HepG2 (cell line): ENCODE data around the gene PCSK7. TPM values are rescaled to one million over a fixed set of nuclear protein-coding genes. Genes with fewer than 3 reads are reported as not detected.

Source experiments
- ATAC-seq: fragments of 200-7000 bp; cut with Tn5 transposase; 3 replicates; pipeline ENCODE4 v1.9.1; 2020; ENCODE audit warnings: mild to moderate bottlenecking, moderate library complexity
- BruUV-seq: library from RNA; stranded (reverse); fragments of 400-500 nt; replicated peaks from 2 replicates; lab custom pipeline; 2021; lab: Mats Ljungman, UMichigan
- CTCF ChIA-PET: fragments of 300-600 bp; formaldehyde crosslinking; extraction: SDS; loops from one replicate; lab custom pipeline; 2021; ENCODE audit warnings: low total read pairs, inconsistent platforms, low intra/inter-chr PET ratio; lab: Yijun Ruan, JAX
- POLR2A ChIA-PET: fragments of 350-600 bp; sonication (Branson Sonifier 250); formaldehyde crosslinking; loops from one replicate; lab custom pipeline; 2020; ENCODE audit warnings: antibody characterized with exemption, inconsistent platforms; lab: Yijun Ruan, JAX
- DNase-seq: peaks from one replicate; pipeline ENCODE4 v3.0.0-alpha.2; 2015; ENCODE audit warnings: low spot score
- FAIRE-seq: peaks from 3 replicates; lab custom pipeline; 2011; peaks lifted over from hg19 to GRCh38; lab: Jason Lieb, UNC
- H2AFZ ChIP-seq: one replicate; pipeline ENCODE4 v1.6.1; 2011; ENCODE audit warnings: low read length, inconsistent platforms
- H3K27ac ChIP-seq: fragments of 300-600 bp; 3 replicates; pipeline ENCODE4 v1.8.0; 2011; ENCODE audit warnings: mixed run types, mild to moderate bottlenecking, mixed read lengths, low read length, inconsistent platforms; ENCODE audit not compliant: insufficient read depth; ENCODE audit errors: extremely low read length
- H3K27me3 ChIP-seq, 2 experiments: fragments of 200-600 bp in 1 of 2; 2 replicates in 1 of 2; 3 replicates in 1 of 2; pipeline versions ENCODE4 v1.6.0 to v1.8.0; 2011; ENCODE audit warnings: low read length in 2 of 2, mild to moderate bottlenecking in 2 of 2, moderate library complexity in 2 of 2, inconsistent platforms in 1 of 2; ENCODE audit not compliant: insufficient read depth in 2 of 2, control insufficient read depth in 1 of 2
- H3K36me3 ChIP-seq, 2 experiments: fragments of 200-600 bp in 1 of 2; replicated peaks in 1 of 2; 2 replicates in 1 of 2; 3 replicates in 1 of 2; pipeline versions ENCODE4 v1.5.1 to v1.8.0; 2011; ENCODE audit warnings: low read length in 2 of 2, inconsistent platforms in 1 of 2; ENCODE audit not compliant: insufficient read depth in 2 of 2, control insufficient read depth in 1 of 2
- H3K4me1 ChIP-seq: 2 replicates; pipeline ENCODE4 v1.5.1; 2012; ENCODE audit warnings: low read length, inconsistent platforms; ENCODE audit not compliant: insufficient read depth
- H3K4me2 ChIP-seq: 2 replicates; pipeline ENCODE4 v1.6.0; 2011; ENCODE audit warnings: low read depth, low read length, inconsistent platforms
- H3K4me3 ChIP-seq, 3 experiments: fragments of 200-600 bp in 1 of 3; sonication (generic), shearing (Covaris generic) in 1 of 3; replicated peaks in 1 of 3; 2 replicates each; pipeline ENCODE4 v1.5.1; 2011 to 2016; ENCODE audit warnings: low read length in 3 of 3, inconsistent platforms in 2 of 3, low read depth in 2 of 3, mild to moderate bottlenecking in 2 of 3, control low read depth in 1 of 3, mixed read lengths in 1 of 3; ENCODE audit not compliant: insufficient read depth in 1 of 3
- H3K79me2 ChIP-seq: one replicate; pipeline ENCODE4 v1.6.1; 2011; ENCODE audit warnings: low read length, inconsistent platforms; ENCODE audit not compliant: insufficient read depth
- H3K9ac ChIP-seq: 2 replicates; pipeline ENCODE4 v1.6.0; 2011; ENCODE audit warnings: mild to moderate bottlenecking, low read depth, low read length, inconsistent platforms; ENCODE audit not compliant: insufficient read depth
- H3K9me3 ChIP-seq: 2 replicates; pipeline ENCODE4 v1.5.1; 2012; ENCODE audit warnings: mild to moderate bottlenecking, low read length
- H4K20me1 ChIP-seq: 2 replicates; pipeline ENCODE4 v1.6.0; 2011; ENCODE audit warnings: inconsistent platforms, mild to moderate bottlenecking, low read length, moderate library complexity; ENCODE audit not compliant: insufficient read depth
- ATF7 ChIP-seq, 2 experiments: fragments of 450-650 bp in 1 of 2; sonication (generic) in 1 of 2; formaldehyde crosslinking in 1 of 2; IDR thresholded peaks; 2 replicates each; pipeline versions ENCODE4 v1.4.0 to v1.6.1; 2016 to 2020; ENCODE audit warnings: antibody characterized with exemption in 1 of 2, mild to moderate bottlenecking in 1 of 2, missing genetic modification reagents in 1 of 2
- FOSL1 ChIP-seq: sonication (generic); formaldehyde crosslinking; IDR thresholded peaks from 2 replicates; pipeline ENCODE4 v1.9.0; 2021; ENCODE audit warnings: missing genetic modification reagents, borderline replicate concordance
- IRF1 ChIP-seq: sonication (generic); formaldehyde crosslinking; IDR thresholded peaks from 2 replicates; pipeline ENCODE4 v1.4.0; 2020; ENCODE audit warnings: low read depth, mild to moderate bottlenecking, missing genetic modification reagents
- KAT7 ChIP-seq: IDR thresholded peaks from 2 replicates; pipeline ENCODE4 v1.6.1; 2018; ENCODE audit warnings: borderline replicate concordance, missing compliant biosample characterization
- MATR3 ChIP-seq: sonication (generic); formaldehyde crosslinking; IDR thresholded peaks from 2 replicates; pipeline ENCODE4 v1.4.0; 2020; ENCODE audit warnings: missing genetic modification reagents
- MED8 ChIP-seq: sonication (generic); formaldehyde crosslinking; IDR thresholded peaks from 2 replicates; pipeline ENCODE4 v1.8.1; 2023; ENCODE audit warnings: mild to moderate bottlenecking, missing genetic modification reagents; ENCODE audit not compliant: insufficient replicate concordance
- NFE2 ChIP-seq: sonication (generic); formaldehyde crosslinking; IDR thresholded peaks from 2 replicates; pipeline ENCODE4 v1.4.0; 2020; ENCODE audit warnings: missing genetic modification reagents
- NFIB ChIP-seq: sonication (generic); formaldehyde crosslinking; IDR thresholded peaks from 2 replicates; pipeline ENCODE4 v1.9.0; 2021; ENCODE audit warnings: missing genetic modification reagents, mild to moderate bottlenecking, borderline replicate concordance
- NFYC ChIP-seq: IDR thresholded peaks from 2 replicates; pipeline ENCODE4 v1.6.1; 2016; ENCODE audit warnings: missing genetic modification reagents, missing compliant biosample characterization
- RARA ChIP-seq: IDR thresholded peaks from 2 replicates; pipeline ENCODE4 v1.6.1; 2016; ENCODE audit warnings: missing genetic modification reagents, missing compliant biosample characterization
- ZFAT ChIP-seq: sonication (generic); formaldehyde crosslinking; conservative IDR thresholded peaks from 2 replicates; pipeline ENCODE4 v1.8.1; 2023; ENCODE audit warnings: missing genetic modification reagents, inconsistent platforms
- ZNF251 ChIP-seq: sonication (generic); formaldehyde crosslinking; IDR thresholded peaks from 2 replicates; pipeline ENCODE4 v1.9.0; 2021; ENCODE audit warnings: mild to moderate bottlenecking, missing genetic modification reagents
- ZNF331 ChIP-seq: sonication (generic); formaldehyde crosslinking; IDR thresholded peaks from 2 replicates; pipeline ENCODE4 v1.4.0; 2020; ENCODE audit warnings: missing genetic modification reagents
- ZNF337 ChIP-seq: sonication (generic); formaldehyde crosslinking; IDR thresholded peaks from 2 replicates; pipeline ENCODE4 v1.5.1; 2020; ENCODE audit warnings: missing genetic modification reagents, low read depth, mild to moderate bottlenecking, borderline replicate concordance
- ZNF34 ChIP-seq: sonication (generic); formaldehyde crosslinking; IDR thresholded peaks from 2 replicates; pipeline ENCODE4 v1.4.0; 2020; ENCODE audit warnings: mild to moderate bottlenecking, missing genetic modification reagents, borderline replicate concordance
- ZNF557 ChIP-seq: sonication (generic); formaldehyde crosslinking; IDR thresholded peaks from 2 replicates; pipeline ENCODE4 v1.4.0; 2020; ENCODE audit warnings: missing genetic modification reagents
- ZNF607 ChIP-seq: sonication (generic); formaldehyde crosslinking; IDR thresholded peaks from 2 replicates; pipeline ENCODE4 v1.5.1; 2020; ENCODE audit warnings: missing genetic modification reagents, mild to moderate bottlenecking, borderline replicate concordance
- WGBS: methylation state at CpG from one replicate; pipeline ENCODE4 v1.1.6; 2017; ENCODE audit warnings: low lambda C conversion rate; 5-methylcytosine and 5-hydroxymethylcytosine counted together
- in situ Hi-C: cut with HindIII; loops from 2 replicates; pipeline ENCODE4 v1.10.0; 2017; ENCODE audit warnings: low pct_unique_long_range_greater_than_20kb; ENCODE audit not compliant: extremely low pct_ligation_motif_present
- intact Hi-C: fragments of 100-400 bp; cut with micrococcal nuclease; formaldehyde crosslinking; loops from one replicate; pipeline ENCODE4 v1.10.0; 2022; ENCODE audit not compliant: unreplicated experiment
- polyA plus RNA-seq, 8 experiments: library from polyadenylated mRNA; depleted of rRNA in 3 of 8; stranded (reverse) in 7 of 8; unstranded in 1 of 8; fragments of >200 nt; fragmentation: Illumina TruSeq in 4 of 8; extraction: Trizol in 4 of 8; gene quantifications; 2 replicates each; pipeline versions ENCODE4 v1.2.1 to v1.2.3, GENCODE V29; 2011 to 2016; ENCODE audit warnings: low read depth in 4 of 8, missing spikeins in 1 of 8, mixed read lengths in 1 of 8; ENCODE audit not compliant: insufficient read depth in 1 of 8
- total RNA-seq, 5 experiments: library from RNA; depleted of rRNA; stranded (reverse); fragments of >200 nt; fragmentation: Illumina TruSeq; extraction: Trizol; gene quantifications; 2 replicates each; pipeline ENCODE4 v1.2.3, GENCODE V29; 2016; ENCODE audit warnings: low read depth in 1 of 5
- TF ChIP-seq, protein P1 (sequence below): sonication (generic); formaldehyde crosslinking; IDR thresholded peaks from 2 replicates; pipeline ENCODE4 v1.4.0; 2020; ENCODE audit warnings: missing genetic modification reagents
- TF ChIP-seq, protein P2 (sequence below): sonication (generic); formaldehyde crosslinking; IDR thresholded peaks from 2 replicates; pipeline ENCODE4 v1.4.0; 2020; ENCODE audit warnings: missing genetic modification reagents, low read depth, mild to moderate bottlenecking, borderline replicate concordance

PCSK7 gene
- total and polyA plus RNA-seq, 2 of the 13 experiments (the other 11 are each of a cell fraction or from before 2014, with no cell fraction given), result 13.4 to 13.8 TPM

GRCh38 chr11:117269856-117270255 is 38.0 kb upstream of the PCSK7 start:
- TF ChIP-seq ZNF557 (CRISPR knock-in tag) (no peak), ATF7 (IDR thresholded peaks at IDR 0.05) (no peak), ATF7 (CRISPR knock-in tag; IDR thresholded peaks at IDR 0.05) (no peak), ZNF251 (CRISPR knock-in tag) (no peak), ZNF34 (no peak), NFYC (CRISPR knock-in tag) (no peak), FOSL1 (CRISPR knock-in tag) (no peak), NFIB (CRISPR knock-in tag) (no peak), ZNF331 (CRISPR knock-in tag) (no peak), ZNF337 (CRISPR knock-in tag) (no peak), ZNF607 (no peak), NFE2 (no peak), IRF1 (CRISPR knock-in tag) (no peak), KAT7 (no peak), RARA (no peak), ZFAT (CRISPR knock-in tag) (no peak), MED8 (CRISPR knock-in tag) (no peak), MATR3 (CRISPR knock-in tag) (no peak)
- TF ChIP-seq, protein P1, sequence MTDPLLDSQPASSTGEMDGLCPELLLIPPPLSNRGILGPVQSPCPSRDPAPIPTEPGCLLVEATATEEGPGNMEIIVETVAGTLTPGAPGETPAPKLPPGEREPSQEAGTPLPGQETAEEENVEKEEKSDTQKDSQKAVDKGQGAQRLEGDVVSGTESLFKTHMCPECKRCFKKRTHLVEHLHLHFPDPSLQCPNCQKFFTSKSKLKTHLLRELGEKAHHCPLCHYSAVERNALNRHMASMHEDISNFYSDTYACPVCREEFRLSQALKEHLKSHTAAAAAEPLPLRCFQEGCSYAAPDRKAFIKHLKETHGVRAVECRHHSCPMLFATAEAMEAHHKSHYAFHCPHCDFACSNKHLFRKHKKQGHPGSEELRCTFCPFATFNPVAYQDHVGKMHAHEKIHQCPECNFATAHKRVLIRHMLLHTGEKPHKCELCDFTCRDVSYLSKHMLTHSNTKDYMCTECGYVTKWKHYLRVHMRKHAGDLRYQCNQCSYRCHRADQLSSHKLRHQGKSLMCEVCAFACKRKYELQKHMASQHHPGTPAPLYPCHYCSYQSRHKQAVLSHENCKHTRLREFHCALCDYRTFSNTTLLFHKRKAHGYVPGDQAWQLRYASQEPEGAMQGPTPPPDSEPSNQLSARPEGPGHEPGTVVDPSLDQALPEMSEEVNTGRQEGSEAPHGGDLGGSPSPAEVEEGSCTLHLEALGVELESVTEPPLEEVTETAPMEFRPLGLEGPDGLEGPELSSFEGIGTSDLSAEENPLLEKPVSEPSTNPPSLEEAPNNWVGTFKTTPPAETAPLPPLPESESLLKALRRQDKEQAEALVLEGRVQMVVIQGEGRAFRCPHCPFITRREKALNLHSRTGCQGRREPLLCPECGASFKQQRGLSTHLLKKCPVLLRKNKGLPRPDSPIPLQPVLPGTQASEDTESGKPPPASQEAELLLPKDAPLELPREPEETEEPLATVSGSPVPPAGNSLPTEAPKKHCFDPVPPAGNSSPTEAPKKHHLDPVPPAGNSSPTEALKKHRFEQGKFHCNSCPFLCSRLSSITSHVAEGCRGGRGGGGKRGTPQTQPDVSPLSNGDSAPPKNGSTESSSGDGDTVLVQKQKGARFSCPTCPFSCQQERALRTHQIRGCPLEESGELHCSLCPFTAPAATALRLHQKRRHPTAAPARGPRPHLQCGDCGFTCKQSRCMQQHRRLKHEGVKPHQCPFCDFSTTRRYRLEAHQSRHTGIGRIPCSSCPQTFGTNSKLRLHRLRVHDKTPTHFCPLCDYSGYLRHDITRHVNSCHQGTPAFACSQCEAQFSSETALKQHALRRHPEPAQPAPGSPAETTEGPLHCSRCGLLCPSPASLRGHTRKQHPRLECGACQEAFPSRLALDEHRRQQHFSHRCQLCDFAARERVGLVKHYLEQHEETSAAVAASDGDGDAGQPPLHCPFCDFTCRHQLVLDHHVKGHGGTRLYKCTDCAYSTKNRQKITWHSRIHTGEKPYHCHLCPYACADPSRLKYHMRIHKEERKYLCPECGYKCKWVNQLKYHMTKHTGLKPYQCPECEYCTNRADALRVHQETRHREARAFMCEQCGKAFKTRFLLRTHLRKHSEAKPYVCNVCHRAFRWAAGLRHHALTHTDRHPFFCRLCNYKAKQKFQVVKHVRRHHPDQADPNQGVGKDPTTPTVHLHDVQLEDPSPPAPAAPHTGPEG (CRISPR knock-in tag), result no peak
- TF ChIP-seq, protein P2, sequence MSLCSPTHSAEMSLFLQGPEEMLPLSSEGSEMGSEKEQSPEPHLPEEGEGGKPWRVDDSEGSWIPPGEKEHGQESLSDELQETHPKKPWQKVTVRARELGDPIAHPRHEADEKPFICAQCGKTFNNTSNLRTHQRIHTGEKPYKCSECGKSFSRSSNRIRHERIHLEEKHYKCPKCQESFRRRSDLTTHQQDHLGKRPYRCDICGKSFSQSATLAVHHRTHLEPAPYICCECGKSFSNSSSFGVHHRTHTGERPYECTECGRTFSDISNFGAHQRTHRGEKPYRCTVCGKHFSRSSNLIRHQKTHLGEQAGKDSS (CRISPR knock-in tag), result no peak
- Histone ChIP-seq H3K4me2 (no peak overlapping the region), H3K79me2 (no peaks in the 10 kb centered on the region), H2AFZ (no peak overlapping the region), H3K36me3 (peaks cover 2 to 7% of the 10 kb centered on the region in 2 experiments; a peak in 1 of 5 replicates), H3K27ac (no peak overlapping the region), H4K20me1 (no peaks in the 10 kb centered on the region), H3K4me3 (no peak overlapping the region), H3K9me3 (no peaks in the 10 kb centered on the region), H3K27me3 (no peaks in the 10 kb centered on the region), H3K9ac (no peak overlapping the region), H3K4me1 (peaks cover 16% of the 10 kb centered on the region)
- in situ Hi-C loops (no loop called here), intact Hi-C loops (loop anchor here (5.0 kb wide), 1 partner anchor 47 kb away; the partner anchor contains the start of gene BACE1)
- no peak for DNase-seq
- BruUV-seq, result no TSS peak
- ChIA-PET CTCF (no interaction called here), POLR2A (no interaction called here)
- WGBS, result 93% methylated on average over 2 of the region's 2 CpGs
- ATAC-seq, result no peak
- FAIRE-seq, result no peak
